HepG2 (cell line): ENCODE results near the gene FAR1. TPM values are rescaled to one million over a fixed set of nuclear protein-coding genes. Genes with fewer than 3 reads are reported as not detected.

ENCODE experiments used
- ATAC-seq: fragments of 200-7000 bp; cut with Tn5 transposase; 3 replicates; pipeline ENCODE4 v1.9.1; 2020; ENCODE audit warnings: mild to moderate bottlenecking, moderate library complexity
- BruUV-seq: library from RNA; stranded (reverse); fragments of 400-500 nt; replicated peaks from 2 replicates; lab custom pipeline; 2021; lab: Mats Ljungman, UMichigan
- CTCF ChIA-PET: fragments of 300-600 bp; formaldehyde crosslinking; extraction: SDS; loops from one replicate; lab custom pipeline; 2021; ENCODE audit warnings: low total read pairs, inconsistent platforms, low intra/inter-chr PET ratio; lab: Yijun Ruan, JAX
- POLR2A ChIA-PET: fragments of 350-600 bp; sonication (Branson Sonifier 250); formaldehyde crosslinking; loops from one replicate; lab custom pipeline; 2020; ENCODE audit warnings: antibody characterized with exemption, inconsistent platforms; lab: Yijun Ruan, JAX
- DNase-seq: peaks from one replicate; pipeline ENCODE4 v3.0.0-alpha.2; 2015; ENCODE audit warnings: low spot score
- FAIRE-seq: peaks from 3 replicates; lab custom pipeline; 2011; peaks lifted over from hg19 to GRCh38; lab: Jason Lieb, UNC
- H2AFZ ChIP-seq: one replicate; pipeline ENCODE4 v1.6.1; 2011; ENCODE audit warnings: low read length, inconsistent platforms
- H3K27ac ChIP-seq: fragments of 300-600 bp; 3 replicates; pipeline ENCODE4 v1.8.0; 2011; ENCODE audit warnings: mixed run types, mild to moderate bottlenecking, mixed read lengths, low read length, inconsistent platforms; ENCODE audit not compliant: insufficient read depth; ENCODE audit errors: extremely low read length
- H3K27me3 ChIP-seq, 2 experiments: fragments of 200-600 bp in 1 of 2; 2 replicates in 1 of 2; 3 replicates in 1 of 2; pipeline versions ENCODE4 v1.6.0 to v1.8.0; 2011; ENCODE audit warnings: low read length in 2 of 2, mild to moderate bottlenecking in 2 of 2, moderate library complexity in 2 of 2, inconsistent platforms in 1 of 2; ENCODE audit not compliant: insufficient read depth in 2 of 2, control insufficient read depth in 1 of 2
- H3K36me3 ChIP-seq, 2 experiments: fragments of 200-600 bp in 1 of 2; replicated peaks in 1 of 2; 2 replicates in 1 of 2; 3 replicates in 1 of 2; pipeline versions ENCODE4 v1.5.1 to v1.8.0; 2011; ENCODE audit warnings: low read length in 2 of 2, inconsistent platforms in 1 of 2; ENCODE audit not compliant: insufficient read depth in 2 of 2, control insufficient read depth in 1 of 2
- H3K4me1 ChIP-seq: 2 replicates; pipeline ENCODE4 v1.5.1; 2012; ENCODE audit warnings: low read length, inconsistent platforms; ENCODE audit not compliant: insufficient read depth
- H3K4me2 ChIP-seq: 2 replicates; pipeline ENCODE4 v1.6.0; 2011; ENCODE audit warnings: low read depth, low read length, inconsistent platforms
- H3K4me3 ChIP-seq, 3 experiments: fragments of 200-600 bp in 1 of 3; sonication (generic), shearing (Covaris generic) in 1 of 3; replicated peaks in 1 of 3; 2 replicates each; pipeline ENCODE4 v1.5.1; 2011 to 2016; ENCODE audit warnings: low read length in 3 of 3, inconsistent platforms in 2 of 3, low read depth in 2 of 3, mild to moderate bottlenecking in 2 of 3, control low read depth in 1 of 3, mixed read lengths in 1 of 3; ENCODE audit not compliant: insufficient read depth in 1 of 3
- H3K79me2 ChIP-seq: one replicate; pipeline ENCODE4 v1.6.1; 2011; ENCODE audit warnings: low read length, inconsistent platforms; ENCODE audit not compliant: insufficient read depth
- H3K9ac ChIP-seq: 2 replicates; pipeline ENCODE4 v1.6.0; 2011; ENCODE audit warnings: mild to moderate bottlenecking, low read depth, low read length, inconsistent platforms; ENCODE audit not compliant: insufficient read depth
- H3K9me3 ChIP-seq: 2 replicates; pipeline ENCODE4 v1.5.1; 2012; ENCODE audit warnings: mild to moderate bottlenecking, low read length
- H4K20me1 ChIP-seq: 2 replicates; pipeline ENCODE4 v1.6.0; 2011; ENCODE audit warnings: inconsistent platforms, mild to moderate bottlenecking, low read length, moderate library complexity; ENCODE audit not compliant: insufficient read depth
- ARHGAP35 ChIP-seq: sonication (generic); formaldehyde crosslinking; IDR thresholded peaks from 2 replicates; pipeline ENCODE4 v1.9.0; 2022; ENCODE audit warnings: mild to moderate bottlenecking, inconsistent platforms, moderate library complexity, missing genetic modification reagents, borderline replicate concordance
- CHCHD3 ChIP-seq: sonication (generic); formaldehyde crosslinking; IDR thresholded peaks from 2 replicates; pipeline ENCODE4 v1.8.0; 2022; ENCODE audit warnings: mild to moderate bottlenecking, missing genetic modification reagents, moderate library complexity
- HMG20A ChIP-seq: IDR thresholded peaks from 2 replicates; pipeline ENCODE4 v1.6.1; 2016; ENCODE audit warnings: borderline replicate concordance
- SOX6 ChIP-seq, 2 experiments: fragments of 450-650 bp in 1 of 2; sonication (generic) in 1 of 2; formaldehyde crosslinking in 1 of 2; IDR thresholded peaks; 2 replicates each; pipeline versions ENCODE4 v1.4.0 to v1.6.1; 2017 to 2020; ENCODE audit warnings: antibody characterized with exemption in 1 of 2, mild to moderate bottlenecking in 1 of 2, missing genetic modification reagents in 1 of 2
- SP140L ChIP-seq: sonication (generic); formaldehyde crosslinking; IDR thresholded peaks from 2 replicates; pipeline ENCODE4 v1.4.0; 2020; ENCODE audit warnings: missing genetic modification reagents, borderline replicate concordance
- TGIF2 ChIP-seq: IDR thresholded peaks from 2 replicates; pipeline ENCODE4 v1.6.1; 2016; ENCODE audit warnings: control low read depth, missing compliant biosample characterization
- ZNF234 ChIP-seq: sonication (generic); formaldehyde crosslinking; conservative IDR thresholded peaks from 2 replicates; pipeline ENCODE4 v1.5.1; 2020; ENCODE audit warnings: mild to moderate bottlenecking, missing genetic modification reagents
- ZNF235 ChIP-seq: sonication (generic); formaldehyde crosslinking; IDR thresholded peaks from 2 replicates; pipeline ENCODE4 v1.8.1; 2023; ENCODE audit warnings: mild to moderate bottlenecking, missing genetic modification reagents, borderline replicate concordance
- ZNF713 ChIP-seq: sonication (generic); formaldehyde crosslinking; IDR thresholded peaks from 2 replicates; pipeline ENCODE4 v1.4.0; 2020; ENCODE audit warnings: mild to moderate bottlenecking, missing genetic modification reagents
- ZNF75D ChIP-seq: sonication (generic); formaldehyde crosslinking; IDR thresholded peaks from 2 replicates; pipeline ENCODE4 v1.8.1; 2023; ENCODE audit warnings: missing genetic modification reagents, mild to moderate bottlenecking, borderline replicate concordance
- WGBS: methylation state at CpG from one replicate; pipeline ENCODE4 v1.1.6; 2017; ENCODE audit warnings: low lambda C conversion rate; 5-methylcytosine and 5-hydroxymethylcytosine counted together
- in situ Hi-C: cut with HindIII; loops from 2 replicates; pipeline ENCODE4 v1.10.0; 2017; ENCODE audit warnings: low pct_unique_long_range_greater_than_20kb; ENCODE audit not compliant: extremely low pct_ligation_motif_present
- intact Hi-C: fragments of 100-400 bp; cut with micrococcal nuclease; formaldehyde crosslinking; loops from one replicate; pipeline ENCODE4 v1.10.0; 2022; ENCODE audit not compliant: unreplicated experiment
- polyA plus RNA-seq, 8 experiments: library from polyadenylated mRNA; depleted of rRNA in 3 of 8; stranded (reverse) in 7 of 8; unstranded in 1 of 8; fragments of >200 nt; fragmentation: Illumina TruSeq in 4 of 8; extraction: Trizol in 4 of 8; gene quantifications; 2 replicates each; pipeline versions ENCODE4 v1.2.1 to v1.2.3, GENCODE V29; 2011 to 2016; ENCODE audit warnings: low read depth in 4 of 8, missing spikeins in 1 of 8, mixed read lengths in 1 of 8; ENCODE audit not compliant: insufficient read depth in 1 of 8
- total RNA-seq, 5 experiments: library from RNA; depleted of rRNA; stranded (reverse); fragments of >200 nt; fragmentation: Illumina TruSeq; extraction: Trizol; gene quantifications; 2 replicates each; pipeline ENCODE4 v1.2.3, GENCODE V29; 2016; ENCODE audit warnings: low read depth in 1 of 5
- TF ChIP-seq, protein P1 (sequence below): sonication (generic); formaldehyde crosslinking; IDR thresholded peaks from 2 replicates; pipeline ENCODE4; 2020; ENCODE audit warnings: missing genetic modification reagents, mild to moderate bottlenecking, borderline replicate concordance
- TF ChIP-seq, protein P2 (sequence below), 2 experiments: sonication (generic) in 1 of 2; formaldehyde crosslinking in 1 of 2; IDR thresholded peaks; 2 replicates each; pipeline versions ENCODE4 v1.4.0 to v1.6.1; 2016 to 2020; ENCODE audit warnings: borderline replicate concordance in 1 of 2, low read depth in 1 of 2, mild to moderate bottlenecking in 1 of 2, missing genetic modification reagents in 1 of 2
- TF ChIP-seq, protein P3 (sequence below), 2 experiments: IDR thresholded peaks; 2 replicates each; pipeline ENCODE4 v1.6.1; 2011 to 2012; ENCODE audit warnings: low read length in 2 of 2, borderline replicate concordance in 1 of 2, low read depth in 1 of 2, mild to moderate bottlenecking in 1 of 2, moderate library complexity in 1 of 2

The FAR1 gene
- total and polyA plus RNA-seq, 2 of the 13 experiments (the other 11 are each of a cell fraction or from before 2014, with no cell fraction given) = 0.40 to 0.95 TPM

DNA sequence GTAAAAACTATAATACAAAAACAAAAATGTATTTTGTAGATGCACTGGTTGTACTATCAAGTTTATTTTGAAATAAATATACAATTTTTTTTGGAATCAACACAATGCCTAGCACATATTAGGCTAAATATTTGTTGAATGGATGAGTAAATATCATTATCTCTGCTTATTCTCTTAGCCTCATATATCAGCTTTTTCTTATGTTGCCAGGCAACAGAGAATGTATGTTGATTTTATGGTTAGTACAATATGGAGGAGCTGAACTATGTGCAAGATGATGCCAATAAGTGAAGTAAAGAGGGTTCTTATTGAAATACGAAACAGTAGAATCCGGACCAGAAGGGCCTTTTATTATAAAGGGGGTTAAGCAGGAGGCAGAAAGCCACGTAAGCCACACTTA is 94.9 kb downstream of the FAR1 start:
- Histone ChIP-seq H3K4me2 (no peak overlapping the region), H3K36me3 (no peaks in the 10 kb centered on the region), H3K4me3 (no peak overlapping the region), H3K9ac (no peak overlapping the region), H2AFZ (no peak overlapping the region), H3K4me1 (no peaks in the 10 kb centered on the region), H3K27me3 (no peaks in the 10 kb centered on the region), H3K79me2 (no peaks in the 10 kb centered on the region), H4K20me1 (no peaks in the 10 kb centered on the region), H3K9me3 (peaks cover 4% of the 10 kb centered on the region; the same call in 1 of the 2 replicates), H3K27ac (no peak overlapping the region)
- ChIA-PET POLR2A (no interaction called here), CTCF (no interaction called here)
- DNase-seq (no peak), FAIRE-seq (no peak), ATAC-seq (no peak)
- no TSS peak for BruUV-seq
- in situ Hi-C loops = no loop called here
- intact Hi-C loops = no loop called here
- WGBS = 0% methylated on average over 3 of the region's 3 CpGs
- TF ChIP-seq ZNF75D (CRISPR knock-in tag) = no peak
- TF ChIP-seq SP140L (CRISPR knock-in tag) = no peak
- TF ChIP-seq ARHGAP35 (CRISPR knock-in tag) = no peak
- TF ChIP-seq ZNF235 (CRISPR knock-in tag) = no peak
- TF ChIP-seq, protein P1, sequence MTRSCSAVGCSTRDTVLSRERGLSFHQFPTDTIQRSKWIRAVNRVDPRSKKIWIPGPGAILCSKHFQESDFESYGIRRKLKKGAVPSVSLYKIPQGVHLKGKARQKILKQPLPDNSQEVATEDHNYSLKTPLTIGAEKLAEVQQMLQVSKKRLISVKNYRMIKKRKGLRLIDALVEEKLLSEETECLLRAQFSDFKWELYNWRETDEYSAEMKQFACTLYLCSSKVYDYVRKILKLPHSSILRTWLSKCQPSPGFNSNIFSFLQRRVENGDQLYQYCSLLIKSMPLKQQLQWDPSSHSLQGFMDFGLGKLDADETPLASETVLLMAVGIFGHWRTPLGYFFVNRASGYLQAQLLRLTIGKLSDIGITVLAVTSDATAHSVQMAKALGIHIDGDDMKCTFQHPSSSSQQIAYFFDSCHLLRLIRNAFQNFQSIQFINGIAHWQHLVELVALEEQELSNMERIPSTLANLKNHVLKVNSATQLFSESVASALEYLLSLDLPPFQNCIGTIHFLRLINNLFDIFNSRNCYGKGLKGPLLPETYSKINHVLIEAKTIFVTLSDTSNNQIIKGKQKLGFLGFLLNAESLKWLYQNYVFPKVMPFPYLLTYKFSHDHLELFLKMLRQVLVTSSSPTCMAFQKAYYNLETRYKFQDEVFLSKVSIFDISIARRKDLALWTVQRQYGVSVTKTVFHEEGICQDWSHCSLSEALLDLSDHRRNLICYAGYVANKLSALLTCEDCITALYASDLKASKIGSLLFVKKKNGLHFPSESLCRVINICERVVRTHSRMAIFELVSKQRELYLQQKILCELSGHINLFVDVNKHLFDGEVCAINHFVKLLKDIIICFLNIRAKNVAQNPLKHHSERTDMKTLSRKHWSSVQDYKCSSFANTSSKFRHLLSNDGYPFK (CRISPR knock-in tag) = no peak
- TF ChIP-seq, protein P2, sequence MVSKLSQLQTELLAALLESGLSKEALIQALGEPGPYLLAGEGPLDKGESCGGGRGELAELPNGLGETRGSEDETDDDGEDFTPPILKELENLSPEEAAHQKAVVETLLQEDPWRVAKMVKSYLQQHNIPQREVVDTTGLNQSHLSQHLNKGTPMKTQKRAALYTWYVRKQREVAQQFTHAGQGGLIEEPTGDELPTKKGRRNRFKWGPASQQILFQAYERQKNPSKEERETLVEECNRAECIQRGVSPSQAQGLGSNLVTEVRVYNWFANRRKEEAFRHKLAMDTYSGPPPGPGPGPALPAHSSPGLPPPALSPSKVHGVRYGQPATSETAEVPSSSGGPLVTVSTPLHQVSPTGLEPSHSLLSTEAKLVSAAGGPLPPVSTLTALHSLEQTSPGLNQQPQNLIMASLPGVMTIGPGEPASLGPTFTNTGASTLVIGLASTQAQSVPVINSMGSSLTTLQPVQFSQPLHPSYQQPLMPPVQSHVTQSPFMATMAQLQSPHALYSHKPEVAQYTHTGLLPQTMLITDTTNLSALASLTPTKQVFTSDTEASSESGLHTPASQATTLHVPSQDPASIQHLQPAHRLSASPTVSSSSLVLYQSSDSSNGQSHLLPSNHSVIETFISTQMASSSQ (IDR thresholded peaks at IDR 0.05; ENCODE audit: low read depth) = no peak
- TF ChIP-seq, protein P2 (CRISPR knock-in tag; IDR thresholded peaks at IDR 0.05; ENCODE audit: borderline replicate concordance) = no peak
- TF ChIP-seq, protein P3, sequence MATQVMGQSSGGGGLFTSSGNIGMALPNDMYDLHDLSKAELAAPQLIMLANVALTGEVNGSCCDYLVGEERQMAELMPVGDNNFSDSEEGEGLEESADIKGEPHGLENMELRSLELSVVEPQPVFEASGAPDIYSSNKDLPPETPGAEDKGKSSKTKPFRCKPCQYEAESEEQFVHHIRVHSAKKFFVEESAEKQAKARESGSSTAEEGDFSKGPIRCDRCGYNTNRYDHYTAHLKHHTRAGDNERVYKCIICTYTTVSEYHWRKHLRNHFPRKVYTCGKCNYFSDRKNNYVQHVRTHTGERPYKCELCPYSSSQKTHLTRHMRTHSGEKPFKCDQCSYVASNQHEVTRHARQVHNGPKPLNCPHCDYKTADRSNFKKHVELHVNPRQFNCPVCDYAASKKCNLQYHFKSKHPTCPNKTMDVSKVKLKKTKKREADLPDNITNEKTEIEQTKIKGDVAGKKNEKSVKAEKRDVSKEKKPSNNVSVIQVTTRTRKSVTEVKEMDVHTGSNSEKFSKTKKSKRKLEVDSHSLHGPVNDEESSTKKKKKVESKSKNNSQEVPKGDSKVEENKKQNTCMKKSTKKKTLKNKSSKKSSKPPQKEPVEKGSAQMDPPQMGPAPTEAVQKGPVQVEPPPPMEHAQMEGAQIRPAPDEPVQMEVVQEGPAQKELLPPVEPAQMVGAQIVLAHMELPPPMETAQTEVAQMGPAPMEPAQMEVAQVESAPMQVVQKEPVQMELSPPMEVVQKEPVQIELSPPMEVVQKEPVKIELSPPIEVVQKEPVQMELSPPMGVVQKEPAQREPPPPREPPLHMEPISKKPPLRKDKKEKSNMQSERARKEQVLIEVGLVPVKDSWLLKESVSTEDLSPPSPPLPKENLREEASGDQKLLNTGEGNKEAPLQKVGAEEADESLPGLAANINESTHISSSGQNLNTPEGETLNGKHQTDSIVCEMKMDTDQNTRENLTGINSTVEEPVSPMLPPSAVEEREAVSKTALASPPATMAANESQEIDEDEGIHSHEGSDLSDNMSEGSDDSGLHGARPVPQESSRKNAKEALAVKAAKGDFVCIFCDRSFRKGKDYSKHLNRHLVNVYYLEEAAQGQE (IDR thresholded peaks at IDR 0.05; ENCODE audit: borderline replicate concordance in 1 of 2, low read depth in 1 of 2, low read length in 2 of 2) = no peak
- no peak for TF ChIP-seq HMG20A (CRISPR knock-in tag)
- TF ChIP-seq CHCHD3 (CRISPR knock-in tag) = no peak
- no peak for TF ChIP-seq SOX6 (IDR thresholded peaks at IDR 0.05)
- no peak for TF ChIP-seq SOX6 (CRISPR knock-in tag; IDR thresholded peaks at IDR 0.05)
- TF ChIP-seq TGIF2 (CRISPR knock-in tag) = no peak
- no peak for TF ChIP-seq ZNF234 (CRISPR knock-in tag)
- TF ChIP-seq ZNF713 (CRISPR knock-in tag) = no peak
